Measurements from ENCODE around the gene FKBP2.

The FKBP2 gene

GRCh38 chr11:64208086-64208795 lies 32.7 kb upstream of the FKBP2 start:
- POLR2A ChIA-PET: interaction anchor here (0.7 to 4.7 kb wide), 4 partner anchors 18 to 77 kb away, joined by 3 to 32 read pairs (median 5); partner anchors contain the start of genes BAD, NUDT22, STIP1 and TRPT1
- no peak overlapping the region for H3K4me3 ChIP-seq (ENCODE audit: low read depth, low read length)
- H3K27ac ChIP-seq (ENCODE audit: extremely low read depth, low read depth, low read length): no peak overlapping the region
- CTCF ChIA-PET: interaction anchor here (0.5 to 0.6 kb wide), 2 partner anchors 31 to 147 kb away, joined by 3 read pairs; no protein-coding TSS in a partner anchor
- TF ChIP-seq BCL11A (tag by site-specific recombination; IDR thresholded peaks at IDR 0.05; ENCODE audit: low read depth) (no peak), ZNF211 (tag by site-specific recombination; IDR thresholded peaks at IDR 0.05; ENCODE audit: low read depth) (no peak), ZNF473 (tag by site-specific recombination; IDR thresholded peaks at IDR 0.05) (no peak), ZNF341 (tag by site-specific recombination; IDR thresholded peaks at IDR 0.05; ENCODE audit: low read depth) (no peak), ZNF175 (tag by site-specific recombination; IDR thresholded peaks at IDR 0.05) (no peak), FEZF1 (tag by site-specific recombination; IDR thresholded peaks at IDR 0.05) (no peak), ZEB2 (tag by site-specific recombination; IDR thresholded peaks at IDR 0.05) (no peak), ZNF792 (tag by site-specific recombination; IDR thresholded peaks at IDR 0.05) (no peak), ZNF23 (tag by site-specific recombination; IDR thresholded peaks at IDR 0.05; ENCODE audit: borderline replicate concordance) (no peak), ZNF660 (tag by site-specific recombination; IDR thresholded peaks at IDR 0.05) (no peak), KLF7 (tag by site-specific recombination; IDR thresholded peaks at IDR 0.05; ENCODE audit: borderline replicate concordance) (no peak), ZBTB49 (tag by site-specific recombination; IDR thresholded peaks at IDR 0.05; ENCODE audit: low read depth) (no peak), ZNF707 (tag by site-specific recombination; IDR thresholded peaks at IDR 0.05) (no peak), ZBTB7A (tag by site-specific recombination; IDR thresholded peaks at IDR 0.05; ENCODE audit: low read depth) (no peak), ZNF354C (tag by site-specific recombination; IDR thresholded peaks at IDR 0.05; ENCODE audit: borderline replicate concordance, low read depth) (no peak), ZNF16 (tag by site-specific recombination; IDR thresholded peaks at IDR 0.05; ENCODE audit: low read depth) (no peak), ZNF624 (tag by site-specific recombination; IDR thresholded peaks at IDR 0.05) (no peak), ZNF585B (tag by site-specific recombination; IDR thresholded peaks at IDR 0.05) (no peak)
- 0 out of 2 replicates have a peak, but pooled peaks cover 8% of the 10 kb centered on the region for H3K4me1 ChIP-seq (ENCODE audit: control insufficient read depth, insufficient read depth, low read length)
- H3K9me3 ChIP-seq (ENCODE audit: control insufficient read depth, insufficient read depth, low read depth, low read length): no peaks in the 10 kb centered on the region
- H3K36me3 ChIP-seq (ENCODE audit: control insufficient read depth in 2 of 2, insufficient read depth in 1 of 2, low read length in 2 of 2): peaks cover 0 to 39% of the 10 kb centered on the region in 2 experiments; a peak in 2 of 3 replicates

GRCh38 chr11:64208796-64209562 lies 31.9 kb upstream of the FKBP2 start:
- peaks cover 0 to 32% of the 10 kb centered on the region in 2 experiments; a peak in 2 of 3 replicates for H3K36me3 ChIP-seq (ENCODE audit: control insufficient read depth in 2 of 2, insufficient read depth in 1 of 2, low read length in 2 of 2)
- ChIA-PET POLR2A (interaction anchor here (0.9 to 1.5 kb wide), 2 partner anchors 11 to 17 kb away, joined by 3 to 5 read pairs; partner anchors contain the start of genes NUDT22 and TRPT1), CTCF (no interaction called here)
- TF ChIP-seq RBAK (tag by site-specific recombination; IDR thresholded peaks at IDR 0.05): no peak
- no peak for TF ChIP-seq ZBTB8A (tag by site-specific recombination; IDR thresholded peaks at IDR 0.05)
- no peak for TF ChIP-seq ZNF2 (tag by site-specific recombination; IDR thresholded peaks at IDR 0.05)
- no peak for TF ChIP-seq TSHZ1 (tag by site-specific recombination; IDR thresholded peaks at IDR 0.05; ENCODE audit: borderline replicate concordance)
- no peak for TF ChIP-seq ZNF600 (tag by site-specific recombination; IDR thresholded peaks at IDR 0.05)
- no peak for TF ChIP-seq ZNF677 (tag by site-specific recombination; IDR thresholded peaks at IDR 0.05)
- TF ChIP-seq ZNF654 (tag by site-specific recombination; IDR thresholded peaks at IDR 0.05; ENCODE audit: low read depth): no peak
- no peak overlapping the region for H3K27ac ChIP-seq (ENCODE audit: extremely low read depth, low read depth, low read length)
- H3K4me1 ChIP-seq (ENCODE audit: control insufficient read depth, insufficient read depth, low read length): 0 out of 2 replicates have a peak, but pooled peaks cover 6% of the 10 kb centered on the region
- H3K4me3 ChIP-seq (ENCODE audit: low read depth, low read length): no peak overlapping the region
- no peaks in the 10 kb centered on the region for H3K9me3 ChIP-seq (ENCODE audit: control insufficient read depth, insufficient read depth, low read depth, low read length)
